GM19468 (cell line): ENCODE results near the gene KLKB1.

Source experiments
- ATAC-seq: cut with Tn5 transposase; IDR thresholded peaks from one replicate; pipeline ENCODE4 v1.9.1; 2021; ENCODE audit warnings: mild to moderate bottlenecking, moderate library complexity, moderate number of reproducible peaks; ENCODE audit not compliant: unreplicated experiment; ENCODE audit errors: extremely low read depth

The KLKB1 gene

DNA sequence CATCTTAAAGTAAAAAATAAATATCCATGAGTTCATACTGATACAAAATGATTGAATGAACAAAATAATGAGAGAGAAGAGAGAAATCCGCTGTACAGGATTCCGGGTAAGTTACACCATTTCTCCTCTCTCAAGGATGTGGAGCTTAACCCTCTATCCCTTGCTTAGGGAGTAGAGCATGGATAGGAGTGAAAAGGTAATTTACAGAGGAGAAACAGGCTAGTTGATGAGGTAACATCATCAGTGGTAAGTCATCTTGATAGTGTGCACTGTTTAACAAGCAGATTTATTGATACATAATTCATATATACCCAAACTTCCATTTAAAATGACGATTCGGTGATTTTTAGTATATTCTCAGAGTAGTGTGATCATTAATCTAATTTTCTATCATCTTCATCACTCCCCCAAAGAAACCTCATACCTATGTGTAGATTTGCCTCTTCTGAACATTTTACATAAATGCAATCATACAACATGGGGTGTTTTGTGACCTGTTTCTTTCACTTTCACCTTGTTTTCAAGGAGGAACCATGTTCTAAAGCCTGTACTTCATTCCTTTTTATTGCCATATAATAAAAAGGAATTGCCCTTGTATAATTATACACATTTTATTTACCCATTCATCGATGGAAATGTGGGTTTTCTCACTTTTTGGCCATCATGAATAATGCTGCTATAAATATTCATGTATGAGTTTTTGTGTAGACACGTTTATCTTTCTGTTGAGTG lies 73.5 kb downstream of the KLKB1 start:
- ATAC-seq = no peak

DNA sequence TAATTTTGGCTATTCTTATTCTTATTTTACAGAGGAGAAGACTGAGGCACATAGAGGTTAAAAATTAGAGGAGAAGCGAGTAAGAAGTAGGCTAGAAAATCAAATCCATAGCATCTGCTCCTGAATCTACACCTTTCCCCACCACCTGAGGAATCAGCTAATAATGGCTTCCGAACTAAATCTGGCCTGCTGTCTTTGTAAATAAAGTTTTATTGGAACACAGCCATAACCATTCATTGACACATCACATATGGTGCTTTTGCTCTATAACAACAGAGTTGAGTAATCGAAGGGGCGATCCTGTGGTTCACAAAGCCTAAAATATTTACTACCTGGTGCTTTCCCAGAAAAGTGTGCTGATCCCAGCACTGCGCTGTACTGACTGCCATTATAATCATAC lies 76.9 kb downstream of the KLKB1 start:
- no peak for ATAC-seq

- no peak for ATAC-seq
Observed at GRCh38 chr4:186304866-186305505, 77.7 kb downstream of the KLKB1 start.

DNA sequence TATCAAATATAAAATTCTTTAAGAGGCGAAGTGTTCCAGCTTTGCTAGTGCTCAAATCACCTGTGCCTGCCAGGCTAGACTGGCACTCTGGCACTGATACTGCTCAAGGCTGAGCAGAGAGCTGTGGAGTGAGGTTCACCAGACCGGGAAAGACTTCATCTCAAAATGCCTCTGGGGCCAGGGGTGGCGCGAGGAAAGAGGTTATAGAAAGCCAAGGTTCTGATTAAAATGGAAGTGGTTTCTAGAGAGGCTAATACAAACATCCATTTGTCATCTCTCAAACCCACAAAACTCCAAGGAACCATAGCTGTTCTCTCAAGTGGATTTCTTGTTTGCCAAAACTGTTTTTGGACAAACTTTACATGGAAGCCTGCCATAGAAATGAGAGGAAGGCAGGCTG lies 80.2 kb downstream of the KLKB1 start:
- ATAC-seq = no peak

GRCh38 chr4:186307916-186308315 lies 80.6 kb downstream of the KLKB1 start:
- ATAC-seq = no peak
